Activated T-cell treated with anti-CD3 and anti-CD28 coated beads, Interleukin-2, amount 50 U/mL, for 48 hours (primary cell): ENCODE results near the gene GRK7.
"Not testable (repeated sequence)": the region's sequence is repeated elsewhere in the genome, so short reads cannot be mapped to it uniquely, and the experiment has no call there.

Experiments used
- DNase-seq, 2 experiments: peaks; one replicate each; pipeline ENCODE4 v3.0.0-alpha.2; 2020

The GRK7 gene

DNA sequence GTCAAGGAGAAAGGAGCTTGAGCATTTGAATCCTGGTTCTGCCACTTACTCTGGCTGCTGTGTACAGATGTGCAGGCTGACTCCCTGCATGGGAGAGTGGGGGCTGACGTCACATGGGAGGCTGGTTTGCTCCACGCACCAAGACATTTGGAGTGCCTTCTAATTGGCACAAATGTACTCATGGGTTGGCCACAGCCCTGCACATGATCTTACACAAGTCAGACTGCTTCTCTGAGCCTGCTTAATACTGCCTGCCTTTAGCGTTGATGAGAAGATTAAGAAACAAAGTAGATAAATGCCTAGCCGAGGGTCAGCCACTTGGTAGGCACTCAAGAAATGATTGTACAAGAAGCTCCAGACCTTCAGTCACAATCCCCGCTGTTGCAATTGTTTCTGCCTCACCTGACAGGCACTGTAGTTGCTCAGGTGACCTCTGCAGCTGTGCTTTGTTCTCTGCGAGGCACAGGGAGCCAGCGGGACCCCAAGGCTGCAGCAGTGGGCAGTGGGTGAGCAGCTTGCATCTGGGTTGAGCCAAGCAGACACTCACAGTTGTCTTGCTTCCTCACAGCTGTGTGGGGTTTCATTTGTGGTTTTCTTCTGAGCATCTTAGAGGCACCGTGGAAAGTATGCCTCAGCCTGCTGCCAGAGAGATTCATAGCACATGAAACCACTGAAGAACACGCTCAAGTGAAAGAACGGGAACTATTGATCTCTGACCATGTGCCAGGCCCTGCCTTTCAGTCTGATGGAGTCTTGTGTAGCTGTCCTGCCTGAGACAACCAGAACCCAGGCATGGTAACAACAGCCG is 33.1 kb downstream of the GRK7 start:
- DNase-seq: peak; percentile 80 to 83

DNA sequence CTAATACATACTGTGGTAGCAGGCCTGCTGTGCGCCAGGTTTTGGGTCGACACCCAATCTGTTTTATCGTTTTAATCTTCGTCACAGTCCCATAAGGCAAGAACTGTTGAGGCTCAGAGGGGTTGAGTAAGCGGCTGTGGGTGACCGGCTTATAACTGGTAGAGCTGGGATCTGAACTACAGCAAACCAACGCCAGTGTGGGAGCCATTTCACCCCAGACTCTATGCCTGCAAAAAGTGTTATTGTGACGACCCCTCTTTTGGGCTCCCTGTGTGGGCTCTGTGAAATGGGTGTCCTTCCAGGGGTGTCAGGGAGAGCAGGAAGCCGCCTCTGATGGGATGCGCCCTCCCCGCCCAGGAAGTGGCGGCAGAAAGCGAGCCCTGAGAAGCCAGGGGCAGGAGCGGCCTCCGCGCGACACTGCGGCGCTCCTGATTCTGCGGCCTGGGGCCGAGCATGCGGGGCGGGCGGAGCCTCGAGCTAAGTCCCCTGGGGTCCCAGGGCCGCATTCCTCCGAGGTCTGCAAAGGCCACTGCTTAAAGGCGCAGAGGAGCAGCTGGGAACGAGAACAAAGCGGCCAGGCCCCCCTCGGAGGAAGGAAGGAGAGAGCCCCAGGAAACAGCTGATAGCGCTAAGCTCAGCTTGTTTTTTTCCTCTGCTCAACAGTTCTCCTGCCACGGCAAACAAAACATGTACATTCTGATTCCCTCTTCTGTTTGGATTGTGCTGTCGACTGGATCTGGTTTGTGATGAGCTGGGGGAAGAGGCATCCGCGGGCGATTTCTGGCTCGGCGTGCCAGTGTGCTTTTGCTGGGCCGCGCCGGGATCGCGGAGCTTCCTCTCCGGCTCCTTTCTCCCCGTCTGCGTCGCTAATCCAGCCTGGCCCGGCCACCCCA is 33.9 kb downstream of the GRK7 start:
- peak in 1 of 2 experiments; percentile 74 for DNase-seq

DNA sequence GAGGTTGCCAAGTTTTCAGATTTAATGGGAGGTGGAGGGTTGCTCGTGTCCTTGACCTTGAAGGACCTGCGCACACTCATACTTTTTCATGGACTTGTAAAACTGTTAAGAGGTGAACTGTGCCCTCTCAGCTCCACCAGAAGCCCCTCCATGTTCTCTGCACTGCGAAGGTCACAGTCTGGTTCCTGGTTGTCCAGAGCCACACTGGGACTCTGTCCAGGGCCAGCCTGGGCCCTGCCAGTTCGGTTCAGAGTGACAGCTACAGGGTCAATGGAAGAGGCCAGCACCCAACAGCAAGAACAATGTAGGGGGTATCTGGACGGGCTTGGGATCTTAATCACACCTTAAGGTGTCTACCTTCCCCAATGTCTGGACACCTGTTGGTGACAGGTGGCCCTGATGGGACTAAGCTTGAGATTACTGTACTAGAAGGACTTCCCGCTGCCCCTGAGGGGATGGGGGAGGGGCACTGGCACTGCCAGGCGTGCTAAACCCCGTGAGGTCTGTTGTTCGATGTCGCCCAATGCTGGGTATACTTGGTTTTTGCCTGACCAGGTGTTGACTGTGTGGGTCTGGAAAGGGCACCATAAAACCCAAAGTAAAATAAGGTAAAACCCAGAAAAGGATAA is 34.7 kb downstream of the GRK7 start:
- DNase-seq: no peak

DNA sequence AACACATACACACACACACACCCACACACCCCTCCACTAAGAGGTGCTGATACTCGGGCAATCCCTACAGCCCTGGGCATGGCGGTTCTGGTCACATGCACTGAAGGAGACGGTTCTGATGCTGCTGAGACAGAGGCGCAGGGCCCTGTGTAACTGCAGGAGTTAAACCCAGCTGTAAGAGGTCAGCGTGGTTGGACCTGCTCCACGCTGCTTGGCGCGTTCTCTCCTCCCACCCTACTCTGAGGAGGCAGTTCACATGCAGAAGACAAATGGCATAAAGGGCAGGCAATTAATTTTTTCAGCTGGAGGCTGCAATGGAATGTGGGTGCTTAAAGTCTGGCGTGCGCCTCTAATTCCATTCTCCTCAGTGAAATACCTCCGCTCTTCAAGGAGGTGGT is 35.2 kb downstream of the GRK7 start:
- DNase-seq: no peak

DNA sequence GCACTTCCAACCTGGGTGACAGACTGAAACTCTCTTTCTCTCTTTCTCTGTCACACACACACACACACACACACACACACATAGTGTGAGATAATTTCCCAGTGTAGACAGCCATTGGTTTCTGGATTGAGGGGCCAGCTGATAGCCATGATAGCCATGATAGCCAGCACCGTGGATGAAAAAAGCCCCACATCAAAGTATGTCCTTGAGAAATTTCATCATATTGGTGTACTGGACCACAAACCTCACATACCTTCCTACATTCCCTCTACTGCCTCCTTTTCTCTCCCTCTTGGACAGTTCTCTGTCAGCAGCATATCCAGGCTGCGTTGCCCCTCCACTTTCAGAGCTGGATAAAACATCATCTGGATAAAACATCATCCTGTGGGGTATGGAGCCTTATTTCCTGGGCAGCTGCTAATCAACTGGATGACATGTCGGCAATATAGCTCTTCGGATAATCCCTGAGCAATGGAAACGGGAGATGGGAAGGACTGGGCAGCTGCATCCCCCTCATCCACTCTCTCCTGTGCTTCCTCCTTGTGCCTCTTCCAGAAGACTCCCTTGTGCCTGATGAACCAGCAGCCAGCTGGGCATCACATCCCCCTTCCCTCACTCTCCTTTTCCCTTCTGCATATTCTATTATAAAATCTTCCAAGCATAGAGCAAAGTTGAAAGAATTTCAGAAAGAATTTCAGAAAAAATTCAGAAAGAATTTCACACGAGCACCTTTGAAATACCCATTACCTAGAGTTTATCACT is 39.3 kb downstream of the GRK7 start:
- no peak for DNase-seq

DNA sequence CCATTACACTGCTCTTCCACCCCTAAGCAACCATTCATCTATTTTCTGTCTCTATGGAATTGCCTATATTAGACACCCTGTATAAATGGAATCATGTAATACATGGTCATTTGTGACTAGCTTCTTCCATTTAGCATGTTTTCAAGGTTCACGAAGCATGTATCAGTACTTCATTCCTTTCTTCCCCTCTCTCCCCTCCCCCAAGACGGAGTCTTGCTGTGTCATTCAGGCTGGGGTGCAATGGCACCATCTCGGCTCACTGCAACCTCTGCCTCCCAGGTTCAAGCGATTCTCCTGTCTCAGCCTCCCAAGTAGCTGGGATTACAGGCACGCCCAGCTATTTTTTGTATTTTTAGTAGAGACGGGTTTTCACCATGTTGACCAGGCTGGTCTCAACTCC is 40.3 kb downstream of the GRK7 start:
- DNase-seq: not testable (repeated sequence)

DNA sequence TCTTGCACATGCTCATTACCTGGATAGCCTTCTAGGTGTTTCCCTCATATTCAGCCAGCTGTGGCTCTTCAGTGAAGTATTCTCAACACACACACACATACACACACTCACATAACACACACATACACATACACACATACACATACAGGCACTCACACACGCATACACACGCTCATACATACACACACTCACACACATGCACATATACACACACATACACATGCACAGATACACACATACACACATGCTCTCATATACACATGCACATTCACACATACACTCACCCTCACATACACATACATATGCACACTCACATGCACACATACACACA is 41.2 kb downstream of the GRK7 start:
- DNase-seq: no peak

DNA sequence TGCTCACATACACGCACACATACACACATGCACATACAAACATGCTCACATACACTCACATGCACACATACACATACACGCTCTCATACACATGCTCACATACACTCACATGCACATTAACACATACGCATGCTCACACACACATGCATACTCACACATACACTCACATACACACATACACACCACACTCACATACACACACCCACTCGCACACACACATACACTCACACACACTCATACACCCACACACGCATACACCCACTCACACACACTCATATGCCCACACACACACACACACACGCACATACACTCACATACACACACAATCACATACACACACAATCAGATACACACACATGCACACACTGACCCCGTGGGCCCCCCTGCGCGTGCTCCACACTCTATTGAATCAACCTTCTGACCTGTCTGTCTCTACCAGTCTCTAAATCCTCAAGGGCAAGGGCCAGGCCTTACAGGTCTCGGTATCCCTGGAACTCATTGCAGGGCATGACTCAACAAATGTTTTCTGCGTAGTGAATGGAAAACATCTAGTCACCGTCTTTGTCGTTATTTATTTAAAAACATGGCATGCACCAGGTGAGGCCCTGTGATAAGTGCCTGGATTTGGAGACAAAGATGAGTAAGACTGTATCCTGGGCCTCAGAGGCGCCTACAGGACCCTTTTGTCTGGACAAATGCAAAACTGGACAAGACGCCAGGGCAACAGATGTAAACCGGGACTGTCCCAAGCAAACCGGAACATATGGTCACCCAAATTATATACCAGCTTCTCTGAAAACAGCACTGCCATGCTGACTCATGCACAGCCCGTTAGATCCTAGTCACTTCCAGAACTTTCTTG is 41.8 kb downstream of the GRK7 start:
- no peak for DNase-seq

DNA sequence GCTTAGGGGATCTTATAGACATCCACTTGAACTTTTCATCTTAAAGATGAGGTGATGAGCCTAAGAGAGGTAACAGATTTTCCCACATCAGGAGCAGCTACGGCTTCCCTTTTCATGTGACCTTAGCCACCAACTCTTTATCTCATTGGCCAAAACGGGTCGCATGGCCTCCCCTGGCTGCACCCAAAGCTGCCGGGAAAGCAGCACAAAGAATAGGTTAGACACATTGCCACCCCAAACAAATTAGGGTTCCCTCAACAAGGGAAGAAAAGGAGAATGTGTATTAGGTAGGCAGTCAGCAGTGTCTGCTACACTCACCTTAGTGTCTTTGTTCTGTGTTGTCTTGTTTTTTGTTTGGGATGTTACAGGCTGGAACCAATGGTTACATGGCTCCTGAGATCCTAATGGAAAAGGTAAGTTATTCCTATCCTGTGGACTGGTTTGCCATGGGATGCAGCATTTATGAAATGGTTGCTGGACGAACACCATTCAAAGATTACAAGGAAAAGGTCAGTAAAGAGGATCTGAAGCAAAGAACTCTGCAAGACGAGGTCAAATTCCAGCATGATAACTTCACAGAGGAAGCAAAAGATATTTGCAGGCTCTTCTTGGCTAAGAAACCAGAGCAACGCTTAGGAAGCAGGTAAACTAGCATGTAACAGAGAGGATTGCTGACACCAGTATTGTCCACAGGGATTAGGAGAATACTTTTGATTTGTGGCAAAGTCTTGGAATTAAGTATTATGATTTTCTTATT is 44.2 kb downstream of the GRK7 start:
- DNase-seq: no peak

DNA sequence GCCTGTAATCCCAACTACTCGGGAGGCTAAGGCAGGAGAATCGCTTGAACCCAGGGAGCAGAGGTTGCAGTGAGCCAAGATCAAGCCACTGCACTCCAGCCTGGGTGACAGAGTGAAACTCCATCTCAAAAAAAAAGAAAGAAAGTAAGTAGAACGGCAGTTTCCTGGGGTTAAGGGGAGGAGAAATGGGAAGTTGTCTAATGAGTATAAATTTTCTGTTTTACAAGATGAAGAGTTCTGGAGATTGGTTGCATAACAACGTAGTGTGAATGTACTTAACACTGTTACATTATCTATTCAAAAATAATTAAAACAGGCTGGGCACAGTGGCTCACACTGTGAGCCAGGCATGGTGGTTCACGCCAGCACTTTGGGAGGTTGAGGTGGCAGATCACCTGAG is 45.4 kb downstream of the GRK7 start:
- no peak for DNase-seq

DNA sequence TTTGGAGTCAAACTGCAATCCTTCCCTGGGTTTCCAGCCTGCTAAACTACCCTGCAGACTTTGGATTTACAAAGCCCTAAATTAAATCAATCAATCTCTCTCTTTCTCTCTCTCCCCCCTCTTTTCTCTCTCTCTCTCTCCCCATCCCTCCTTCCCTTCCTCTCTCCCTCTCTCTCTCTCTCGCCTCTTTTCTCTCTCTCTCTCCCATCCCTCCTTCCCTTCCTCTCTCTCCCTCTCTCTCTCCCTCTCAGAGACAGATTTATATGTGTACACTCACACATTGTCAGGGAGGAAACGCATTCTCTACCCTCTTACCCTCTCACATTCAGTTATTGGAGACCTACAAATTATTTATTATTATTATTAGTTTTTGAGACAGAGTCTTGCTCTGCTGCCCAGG is 47.0 kb downstream of the GRK7 start:
- DNase-seq: no peak

DNA sequence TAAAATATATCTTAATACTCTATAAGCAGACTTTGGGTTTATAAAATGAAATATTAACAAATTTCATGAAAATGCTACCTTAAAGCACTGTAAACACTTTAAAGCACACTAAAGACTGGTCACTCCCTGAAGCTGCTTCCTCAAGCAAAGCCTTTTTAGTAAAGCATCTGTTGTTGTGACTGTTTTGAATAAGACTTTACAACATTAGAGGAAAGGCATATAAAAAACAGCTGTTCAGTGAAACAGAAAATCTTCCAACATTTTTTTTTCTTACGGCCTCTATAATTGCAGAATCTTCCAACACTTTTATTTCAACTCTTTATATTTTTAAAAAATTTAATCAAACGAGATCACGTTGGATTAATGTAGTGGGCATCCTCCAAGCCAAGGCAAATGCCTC is 48.1 kb downstream of the GRK7 start:
- DNase-seq: no peak

DNA sequence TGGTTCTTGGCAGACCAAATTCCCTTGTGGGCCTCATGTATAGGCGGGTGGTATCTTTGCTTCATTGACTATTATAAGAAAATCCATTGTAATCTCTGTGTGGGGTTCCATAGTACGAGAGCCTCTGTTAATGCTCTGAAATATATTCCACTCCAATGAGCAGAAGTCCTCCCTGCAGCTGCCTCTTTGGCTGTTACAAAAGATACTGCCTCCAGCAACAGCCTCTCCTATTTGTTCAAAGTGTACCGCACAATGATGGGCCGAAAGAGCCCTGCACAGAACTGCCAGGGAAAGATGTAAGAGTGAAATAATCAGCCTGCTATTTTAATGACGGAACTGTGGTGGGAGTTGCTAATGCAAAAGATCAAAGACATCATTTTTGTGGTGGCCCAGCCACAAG is 48.9 kb downstream of the GRK7 start:
- DNase-seq: no peak

DNA sequence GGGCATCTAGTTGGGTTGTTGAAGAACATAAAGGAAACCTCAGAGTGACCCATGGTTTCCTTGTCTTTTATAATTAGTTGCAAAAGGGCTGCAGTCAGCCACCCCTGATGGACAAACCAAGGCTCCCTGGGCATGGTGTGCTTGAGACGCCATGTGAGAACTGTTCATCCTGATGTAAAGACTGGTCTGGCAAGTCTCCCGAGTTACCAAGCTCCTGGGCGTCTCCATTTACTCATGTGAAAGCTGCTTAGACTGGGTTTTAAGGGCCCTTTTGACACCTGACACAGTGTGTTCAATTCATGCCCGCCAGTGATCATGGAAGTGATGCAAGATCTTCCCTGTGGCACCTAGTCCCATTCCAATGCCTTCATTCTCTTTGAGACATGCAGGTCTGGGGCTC is 49.4 kb downstream of the GRK7 start:
- DNase-seq: no peak
